ENCODE results near the gene IGSF21. TPM values are rescaled to one million over a fixed set of nuclear protein-coding genes. Genes with fewer than 3 reads are reported as not detected.

Gene IGSF21
- total and polyA plus RNA-seq, 2 of the 4 experiments (the other 2 are of a cell fraction) = not detected

- no CpG with 5 or more reads among the region's 9 CpGs for WGBS, 2 experiments (ENCODE audit: extremely low coverage in 2 of 2, insufficient read length in 1 of 2)
- no peak overlapping the region for H3K27ac ChIP-seq (ENCODE audit: insufficient read depth, low read length)
These were observed 287.1 kb downstream of the IGSF21 start for GRCh38 chr1:18394563-18395156.

More at GRCh38 chr1:18394563-18395156, 287.1 kb downstream of the IGSF21 start:
- H3K14ac ChIP-seq (replicated peaks; ENCODE audit: low read depth, low read length) = no peak overlapping the region
- no peak overlapping the region for H2AFZ ChIP-seq (replicated peaks; ENCODE audit: low read length, poor library complexity)
- dilution Hi-C loops (cut with HindIII; ENCODE audit: low sequenced_read_pairs, unreplicated experiment) (no loop called here), in situ Hi-C loops (cut with MboI; ENCODE audit: low sequenced_read_pairs) (no loop called here), intact Hi-C loops (cut with micrococcal nuclease) (no loop called here)
- CTCF ChIA-PET = no interaction called here
- no peak overlapping the region for H3K56ac ChIP-seq (ENCODE audit: extremely low read depth, insufficient read depth, low read length)
- no peaks in the 10 kb centered on the region for H3K4me1 ChIP-seq (ENCODE audit: control insufficient read depth, insufficient read depth, low read length)
- H4K5ac ChIP-seq (ENCODE audit: low read depth, low read length) = no peak overlapping the region
- ATAC-seq (ENCODE audit: low read depth) (no peak), DNase-seq (no peak)
- TF ChIP-seq MAZ (IDR thresholded peaks at IDR 0.05; ENCODE audit: borderline replicate concordance, low read depth, low read length) (no peak), RAD21 (IDR thresholded peaks at IDR 0.05; ENCODE audit: low read length) (no peak), NFE2L2 (IDR thresholded peaks at IDR 0.05; ENCODE audit: low read depth, low read length) (no peak), SMC3 (IDR thresholded peaks at IDR 0.05; ENCODE audit: low read depth, low read length) (no peak), BHLHE40 (IDR thresholded peaks at IDR 0.05; ENCODE audit: low read depth, low read length) (no peak), CHD1 (IDR thresholded peaks at IDR 0.05; ENCODE audit: low read depth, low read length) (no peak), MXI1 (IDR thresholded peaks at IDR 0.05; ENCODE audit: borderline replicate concordance, low read depth, low read length) (no peak), CEBPB (IDR thresholded peaks at IDR 0.05; ENCODE audit: low read depth, low read length) (no peak), POLR2A (IDR thresholded peaks at IDR 0.05; ENCODE audit: low read depth, low read length) (no peak), MAFK (IDR thresholded peaks at IDR 0.05; ENCODE audit: low read depth, low read length) (no peak)
- TF ChIP-seq, protein P1, sequence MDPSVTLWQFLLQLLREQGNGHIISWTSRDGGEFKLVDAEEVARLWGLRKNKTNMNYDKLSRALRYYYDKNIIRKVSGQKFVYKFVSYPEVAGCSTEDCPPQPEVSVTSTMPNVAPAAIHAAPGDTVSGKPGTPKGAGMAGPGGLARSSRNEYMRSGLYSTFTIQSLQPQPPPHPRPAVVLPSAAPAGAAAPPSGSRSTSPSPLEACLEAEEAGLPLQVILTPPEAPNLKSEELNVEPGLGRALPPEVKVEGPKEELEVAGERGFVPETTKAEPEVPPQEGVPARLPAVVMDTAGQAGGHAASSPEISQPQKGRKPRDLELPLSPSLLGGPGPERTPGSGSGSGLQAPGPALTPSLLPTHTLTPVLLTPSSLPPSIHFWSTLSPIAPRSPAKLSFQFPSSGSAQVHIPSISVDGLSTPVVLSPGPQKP (IDR thresholded peaks at IDR 0.05; ENCODE audit: borderline replicate concordance, low read depth, low read length) = no peak
- TF ChIP-seq, protein P2, sequence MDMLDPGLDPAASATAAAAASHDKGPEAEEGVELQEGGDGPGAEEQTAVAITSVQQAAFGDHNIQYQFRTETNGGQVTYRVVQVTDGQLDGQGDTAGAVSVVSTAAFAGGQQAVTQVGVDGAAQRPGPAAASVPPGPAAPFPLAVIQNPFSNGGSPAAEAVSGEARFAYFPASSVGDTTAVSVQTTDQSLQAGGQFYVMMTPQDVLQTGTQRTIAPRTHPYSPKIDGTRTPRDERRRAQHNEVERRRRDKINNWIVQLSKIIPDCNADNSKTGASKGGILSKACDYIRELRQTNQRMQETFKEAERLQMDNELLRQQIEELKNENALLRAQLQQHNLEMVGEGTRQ (IDR thresholded peaks at IDR 0.05; ENCODE audit: low read depth, low read length) = no peak
- TF ChIP-seq, protein P3, sequence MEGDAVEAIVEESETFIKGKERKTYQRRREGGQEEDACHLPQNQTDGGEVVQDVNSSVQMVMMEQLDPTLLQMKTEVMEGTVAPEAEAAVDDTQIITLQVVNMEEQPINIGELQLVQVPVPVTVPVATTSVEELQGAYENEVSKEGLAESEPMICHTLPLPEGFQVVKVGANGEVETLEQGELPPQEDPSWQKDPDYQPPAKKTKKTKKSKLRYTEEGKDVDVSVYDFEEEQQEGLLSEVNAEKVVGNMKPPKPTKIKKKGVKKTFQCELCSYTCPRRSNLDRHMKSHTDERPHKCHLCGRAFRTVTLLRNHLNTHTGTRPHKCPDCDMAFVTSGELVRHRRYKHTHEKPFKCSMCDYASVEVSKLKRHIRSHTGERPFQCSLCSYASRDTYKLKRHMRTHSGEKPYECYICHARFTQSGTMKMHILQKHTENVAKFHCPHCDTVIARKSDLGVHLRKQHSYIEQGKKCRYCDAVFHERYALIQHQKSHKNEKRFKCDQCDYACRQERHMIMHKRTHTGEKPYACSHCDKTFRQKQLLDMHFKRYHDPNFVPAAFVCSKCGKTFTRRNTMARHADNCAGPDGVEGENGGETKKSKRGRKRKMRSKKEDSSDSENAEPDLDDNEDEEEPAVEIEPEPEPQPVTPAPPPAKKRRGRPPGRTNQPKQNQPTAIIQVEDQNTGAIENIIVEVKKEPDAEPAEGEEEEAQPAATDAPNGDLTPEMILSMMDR (conservative IDR thresholded peaks at IDR 0.05; ENCODE audit: low read depth, low read length) = no peak
- H2AK9ac ChIP-seq (replicated peaks; ENCODE audit: low read depth, low read length, poor library complexity) = no peak overlapping the region
- no peak overlapping the region for H3K9ac ChIP-seq (ENCODE audit: low read depth, low read length)
- H3K23ac ChIP-seq (ENCODE audit: low read depth, low read length) = no peak overlapping the region
- peaks cover 38% of the 10 kb centered on the region for H3K9me3 ChIP-seq (ENCODE audit: control insufficient read depth, insufficient read depth, low read length)
- no peak overlapping the region for H3K4ac ChIP-seq (ENCODE audit: low read depth, low read length)
- H2BK120ac ChIP-seq (ENCODE audit: low read depth, low read length) = no peak overlapping the region
- BruUV-seq (replicated peaks) = no TSS peak
- no peaks in the 10 kb centered on the region for H4K20me1 ChIP-seq (ENCODE audit: insufficient read depth, low read length)
- no peaks in the 10 kb centered on the region for H3K36me3 ChIP-seq (ENCODE audit: control insufficient read depth, insufficient read depth, low read length)
- H2BK5ac ChIP-seq (ENCODE audit: low read depth, low read length, poor library complexity, severe bottlenecking) = no peak overlapping the region
- POLR2A ChIA-PET (ENCODE audit: unreplicated experiment) = no interaction called here
- H4K91ac ChIP-seq (ENCODE audit: insufficient read depth, low read depth, low read length) = no peak overlapping the region
- H3K18ac ChIP-seq (ENCODE audit: low read depth, low read length) = no peak overlapping the region
- no peak overlapping the region for H3K4me3 ChIP-seq (ENCODE audit: insufficient read depth, low read depth, low read length)
- no peak overlapping the region for H2AK5ac ChIP-seq (ENCODE audit: low read depth, low read length)
- no peak overlapping the region for H4K8ac ChIP-seq (ENCODE audit: low read depth in 2 of 2, low read length in 2 of 2)
- no peak overlapping the region for H2BK15ac ChIP-seq (ENCODE audit: low read depth, low read length)
- H3K27me3 ChIP-seq (ENCODE audit: control insufficient read depth, insufficient read depth, low read length) = no peaks in the 10 kb centered on the region
- H3K4me2 ChIP-seq (ENCODE audit: low read depth, low read length) = no peak overlapping the region
- no peaks in the 10 kb centered on the region for H3K9me1 ChIP-seq (ENCODE audit: insufficient read depth, low read length)
- H3K79me1 ChIP-seq (ENCODE audit: low read depth in 1 of 2, low read length in 2 of 2) = no peaks in the 10 kb centered on the region
- H2BK20ac ChIP-seq (ENCODE audit: low read depth, low read length) = no peak overlapping the region

Measured in IMR-90 (cell line).